ENCODE data around the gene LDLRAD4. TPM values are rescaled to one million over a fixed set of nuclear protein-coding genes. Genes with fewer than 3 reads are reported as not detected.

The LDLRAD4 gene
- total RNA-seq, 2 experiments from 2014 or later = 34.3 to 35.7 TPM

DNA sequence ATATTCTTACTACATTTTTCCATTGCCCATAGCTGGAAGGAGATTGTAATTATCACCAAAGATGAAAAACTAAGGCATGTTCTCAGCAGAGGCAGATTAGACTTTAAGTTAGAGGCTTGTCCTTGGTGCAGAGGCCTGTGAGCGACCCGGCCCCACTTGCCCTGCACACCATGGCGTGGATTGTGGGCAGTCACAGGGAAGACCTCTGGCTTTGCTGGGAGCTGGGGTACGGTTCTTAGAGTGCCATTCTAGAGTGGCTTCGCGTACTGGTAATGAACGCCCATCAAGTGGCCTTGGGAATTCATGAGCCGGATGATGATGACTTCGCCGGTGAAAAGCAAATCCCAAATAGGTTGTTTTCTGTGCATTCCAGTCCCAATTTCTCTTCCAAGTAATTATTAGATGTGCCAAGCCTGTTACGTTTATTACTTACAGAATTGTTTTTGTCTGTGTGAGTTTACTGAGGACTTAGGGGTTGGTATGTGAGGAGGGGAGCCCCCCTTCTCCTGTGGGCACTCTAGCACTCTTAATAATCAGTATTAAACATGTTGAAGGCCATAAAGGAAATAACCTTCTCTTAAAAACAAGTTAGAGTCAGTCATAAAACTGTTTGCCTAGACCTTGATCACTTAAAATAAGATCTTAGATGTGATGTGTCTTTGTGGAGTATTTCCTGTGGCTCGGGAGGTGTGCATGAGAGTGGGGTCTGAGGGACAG lies 90.6 kb downstream of the LDLRAD4 start:
- Mint-ChIP-seq H3K4me1 (ENCODE audit: low read depth) (peaks cover 66% of the 10 kb centered on the region), H3K9me3 (ENCODE audit: insufficient read depth) (peaks cover 13% of the 10 kb centered on the region), H3K36me3 (ENCODE audit: low read depth) (peaks cover 28% of the 10 kb centered on the region), H3K27me3 (ENCODE audit: low read depth) (no peaks in the 10 kb centered on the region), H3K4me3 (no peak overlapping the region), H3K27ac (no peak overlapping the region)
- ChIA-PET CTCF (interaction anchor here (1.5 kb wide), 1 partner anchor 41 kb away, joined by 3 read pairs; no protein-coding TSS in a partner anchor), POLR2A (no interaction called here)
- DNase-seq = no peak
- ATAC-seq = no peak

DNA sequence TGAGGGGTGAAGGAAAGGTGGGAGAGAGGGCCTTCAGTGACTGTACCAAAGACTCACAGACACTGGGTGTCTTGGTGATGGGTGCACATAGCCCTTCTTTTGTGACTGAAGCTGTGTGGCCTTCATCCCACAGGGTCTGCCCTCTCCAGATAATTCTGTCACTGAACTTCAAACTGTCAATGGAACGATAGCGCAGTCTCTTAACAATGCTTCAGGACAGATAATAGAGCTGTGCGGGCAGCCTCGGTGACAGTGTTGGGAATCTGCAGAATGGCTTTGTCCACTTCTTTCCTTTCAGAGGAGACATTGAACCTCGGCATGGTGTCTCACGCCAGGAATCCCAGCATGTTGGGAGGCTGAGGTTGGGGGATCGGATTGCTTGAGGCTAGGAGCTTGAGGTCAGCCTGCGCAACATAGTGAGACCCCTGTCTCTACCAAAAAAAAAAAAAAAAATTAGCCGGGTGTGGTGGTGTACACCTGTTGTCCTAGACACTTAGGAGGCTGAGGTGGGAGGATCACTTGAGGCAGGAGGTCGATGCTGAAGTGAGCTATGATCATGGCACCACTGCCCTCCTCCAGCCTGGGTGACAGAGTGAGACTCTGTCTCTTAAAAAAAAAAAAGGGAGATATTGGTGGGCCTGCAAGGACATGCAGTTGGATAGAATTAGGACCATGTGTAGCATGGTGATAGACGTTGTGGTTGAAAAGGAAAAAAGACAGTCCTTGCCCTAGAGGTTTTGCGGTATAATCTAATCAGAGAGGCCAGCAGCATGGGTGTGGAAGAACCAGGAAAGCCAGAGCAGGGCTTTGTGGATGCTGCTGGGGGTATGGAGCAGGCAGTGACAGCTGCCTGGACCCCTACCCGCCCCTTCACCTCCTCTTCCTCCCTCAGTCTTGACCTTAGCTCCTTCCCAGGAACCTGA lies 91.4 kb downstream of the LDLRAD4 start:
- peaks cover 66% of the 10 kb centered on the region for H3K4me1 Mint-ChIP-seq (ENCODE audit: low read depth)
- peaks cover 21% of the 10 kb centered on the region for H3K9me3 Mint-ChIP-seq (ENCODE audit: insufficient read depth)
- H3K36me3 Mint-ChIP-seq (ENCODE audit: low read depth) = peaks cover 34% of the 10 kb centered on the region
- H3K27me3 Mint-ChIP-seq (ENCODE audit: low read depth) = no peaks in the 10 kb centered on the region
- ATAC-seq (no peak), DNase-seq (no peak)
- H3K27ac Mint-ChIP-seq = no peak overlapping the region
- CTCF ChIA-PET = interaction anchor here (0.7 to 1.5 kb wide), 2 partner anchors 42 to 138 kb away, joined by 3 read pairs; no protein-coding TSS in a partner anchor
- POLR2A ChIA-PET = no interaction called here
- no peak overlapping the region for H3K4me3 Mint-ChIP-seq

DNA sequence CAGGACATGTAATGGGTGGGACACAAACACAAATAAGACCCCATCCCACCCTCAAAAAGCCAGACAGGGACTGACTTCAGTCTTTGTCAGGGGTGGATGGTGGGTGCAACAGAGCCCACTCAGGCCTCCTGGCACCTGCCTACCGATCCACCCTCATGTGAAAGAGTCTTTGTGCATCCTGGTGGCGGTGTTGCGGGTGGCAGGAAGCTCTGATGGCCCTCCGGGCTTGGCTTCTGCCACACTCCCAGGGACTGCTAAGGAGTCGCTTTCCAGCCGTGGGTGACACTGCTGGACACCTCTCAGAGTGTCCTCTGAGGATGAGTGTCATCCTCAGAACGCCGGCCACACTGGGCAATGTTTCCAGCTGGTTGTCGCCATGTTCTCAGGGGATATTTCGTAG lies 92.6 kb downstream of the LDLRAD4 start:
- H3K36me3 Mint-ChIP-seq (ENCODE audit: low read depth) = peaks cover 35% of the 10 kb centered on the region
- ChIA-PET CTCF (interaction anchor here (1.5 kb wide), 1 partner anchor 43 kb away, joined by 3 read pairs; no protein-coding TSS in a partner anchor), POLR2A (interaction anchor here (0.7 to 1.1 kb wide), 2 partner anchors 14 to 56 kb away, joined by 3 read pairs; no protein-coding TSS in a partner anchor)
- DNase-seq (no peak), ATAC-seq (no peak)
- no peak overlapping the region for H3K4me3 Mint-ChIP-seq
- peaks cover 60% of the 10 kb centered on the region for H3K4me1 Mint-ChIP-seq (ENCODE audit: low read depth)
- H3K27ac Mint-ChIP-seq = no peak overlapping the region
- no peaks in the 10 kb centered on the region for H3K27me3 Mint-ChIP-seq (ENCODE audit: low read depth)
- H3K9me3 Mint-ChIP-seq (ENCODE audit: insufficient read depth) = peaks cover 24% of the 10 kb centered on the region

DNA sequence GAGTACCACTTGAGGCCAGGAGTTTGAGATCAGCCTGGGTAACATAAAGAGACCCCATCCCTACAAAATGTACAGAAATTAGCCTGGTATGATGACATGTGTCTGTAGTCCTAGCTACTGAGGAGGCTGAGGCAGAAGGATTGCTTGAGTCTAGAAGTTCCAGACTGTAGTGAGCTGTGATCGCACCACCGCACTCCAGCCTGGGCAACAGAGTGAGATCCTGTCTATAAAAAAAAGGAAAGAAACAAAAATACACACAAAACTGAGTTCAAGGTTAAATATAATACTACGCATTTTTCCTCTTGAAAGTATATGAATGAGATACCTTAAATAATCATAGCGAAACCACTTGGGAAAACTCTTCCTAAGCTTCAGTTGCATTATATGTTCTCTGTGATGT lies 94.0 kb downstream of the LDLRAD4 start:
- ATAC-seq (no peak), DNase-seq (no peak)
- POLR2A ChIA-PET = no interaction called here
- peaks cover 27% of the 10 kb centered on the region for H3K9me3 Mint-ChIP-seq (ENCODE audit: insufficient read depth)
- H3K4me3 Mint-ChIP-seq = no peak overlapping the region
- H3K27ac Mint-ChIP-seq = no peak overlapping the region
- no peaks in the 10 kb centered on the region for H3K27me3 Mint-ChIP-seq (ENCODE audit: low read depth)
- H3K36me3 Mint-ChIP-seq (ENCODE audit: low read depth) = peaks cover 40% of the 10 kb centered on the region
- CTCF ChIA-PET = interaction anchor here (1.2 kb wide), 1 partner anchor 37 kb away, joined by 4 read pairs; no protein-coding TSS in a partner anchor
- peaks cover 56% of the 10 kb centered on the region for H3K4me1 Mint-ChIP-seq (ENCODE audit: low read depth)

DNA sequence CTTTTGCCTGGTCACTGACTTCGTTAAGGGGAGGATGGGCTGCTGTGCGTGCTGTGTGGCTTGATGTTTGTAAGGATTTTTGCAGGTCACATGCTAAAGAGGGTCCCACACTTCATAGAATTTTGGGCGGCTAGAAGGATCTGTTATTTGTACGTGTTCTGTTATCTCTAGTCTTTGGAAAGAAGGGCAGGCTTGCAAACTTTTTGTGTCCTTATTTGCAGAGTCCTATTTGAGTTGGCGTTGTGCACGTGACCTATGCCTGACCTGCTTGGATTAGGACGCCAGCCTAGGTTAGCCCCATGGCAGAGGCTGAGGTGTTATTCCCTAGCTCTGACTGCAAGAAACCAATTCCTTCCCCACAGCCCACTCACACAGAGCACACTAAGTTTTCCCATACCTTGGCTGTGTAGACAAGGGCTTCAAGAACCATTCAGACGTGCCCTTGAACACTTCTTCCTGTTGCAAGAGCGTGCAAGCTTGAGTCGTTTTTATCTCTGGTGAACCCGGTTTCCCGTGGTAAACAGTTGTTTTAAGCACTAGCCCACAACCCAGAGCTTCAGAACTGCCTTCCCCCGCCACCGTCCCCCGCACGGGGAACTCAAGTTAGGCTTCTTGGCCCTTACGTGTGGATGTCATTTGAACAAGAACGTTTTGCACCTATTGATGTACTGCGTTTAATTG lies 94.6 kb downstream of the LDLRAD4 start:
- peaks cover 40% of the 10 kb centered on the region for H3K36me3 Mint-ChIP-seq (ENCODE audit: low read depth)
- DNase-seq (peak; percentile 60), ATAC-seq (peak; percentile 59)
- no peaks in the 10 kb centered on the region for H3K27me3 Mint-ChIP-seq (ENCODE audit: low read depth)
- peaks cover 27% of the 10 kb centered on the region for H3K9me3 Mint-ChIP-seq (ENCODE audit: insufficient read depth)
- H3K4me1 Mint-ChIP-seq (ENCODE audit: low read depth) = peaks cover 50% of the 10 kb centered on the region
- H3K4me3 Mint-ChIP-seq = no peak overlapping the region
- ChIA-PET CTCF (interaction anchor here (1.2 kb wide), 1 partner anchor 38 kb away, joined by 4 read pairs; no protein-coding TSS in a partner anchor), POLR2A (interaction anchor here (1.0 kb wide), 1 partner anchor 97 kb away, joined by 3 read pairs; no protein-coding TSS in a partner anchor)
- H3K27ac Mint-ChIP-seq = peak overlapping the region; percentile 73

DNA sequence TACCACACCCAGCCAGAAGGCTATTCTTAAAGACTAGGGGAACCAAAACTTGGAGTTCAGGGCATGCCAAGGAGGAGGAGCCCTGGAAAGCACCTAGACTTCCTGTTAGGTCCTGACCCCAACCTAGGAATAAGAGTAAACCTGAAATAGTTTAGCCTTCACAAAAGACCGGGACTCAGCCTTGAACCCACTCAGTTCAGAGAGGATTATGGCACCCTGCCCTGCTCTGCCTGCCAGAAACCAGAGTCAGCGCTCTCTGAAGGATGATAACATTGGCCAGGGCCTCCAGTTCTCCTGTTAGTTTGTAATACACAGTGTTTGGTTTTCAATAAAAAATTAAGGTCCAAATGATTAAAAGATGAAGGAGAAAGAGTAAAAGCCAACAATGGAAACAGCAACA lies 96.4 kb downstream of the LDLRAD4 start:
- ChIA-PET POLR2A (interaction anchor here (0.8 kb wide), 1 partner anchor 49 kb away, joined by 3 read pairs; no protein-coding TSS in a partner anchor), CTCF (interaction anchor here (0.7 to 1.0 kb wide), 2 partner anchors 17 to 99 kb away, joined by 3 read pairs; no protein-coding TSS in a partner anchor)
- no peak for ATAC-seq

DNA sequence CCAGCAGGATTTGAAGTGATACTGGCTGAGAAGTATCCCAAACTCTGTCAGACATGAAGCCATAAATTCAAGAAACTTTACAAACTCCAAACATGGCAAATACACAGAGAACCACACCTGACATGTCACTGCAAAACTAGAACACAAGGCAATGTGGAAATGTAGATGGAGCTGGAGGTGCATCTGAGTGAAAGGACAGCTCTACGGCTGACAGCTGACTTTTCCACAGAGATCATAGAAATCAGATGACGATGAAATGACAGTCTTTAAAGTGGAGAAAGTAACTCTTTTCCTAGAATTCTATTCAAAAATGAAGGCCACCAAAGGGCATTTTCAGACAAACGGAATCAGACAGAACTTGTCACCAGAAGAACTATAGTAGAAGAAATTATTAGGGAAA lies 97.5 kb downstream of the LDLRAD4 start:
- no peak overlapping the region for H3K4me3 Mint-ChIP-seq
- H3K36me3 Mint-ChIP-seq (ENCODE audit: low read depth) = peaks cover 39% of the 10 kb centered on the region
- DNase-seq = no peak
- H3K27ac Mint-ChIP-seq = no peak overlapping the region
- H3K27me3 Mint-ChIP-seq (ENCODE audit: low read depth) = no peaks in the 10 kb centered on the region
- peaks cover 33% of the 10 kb centered on the region for H3K4me1 Mint-ChIP-seq (ENCODE audit: low read depth)
- ChIA-PET CTCF (interaction anchor here (0.6 kb wide), 1 partner anchor 41 kb away, joined by 3 read pairs; no protein-coding TSS in a partner anchor), POLR2A (no interaction called here)
- H3K9me3 Mint-ChIP-seq (ENCODE audit: insufficient read depth) = peaks cover 27% of the 10 kb centered on the region
- no peak for ATAC-seq

More for the DNA sequence above, 96.4 kb downstream of the LDLRAD4 start:
- H3K9me3 Mint-ChIP-seq (ENCODE audit: insufficient read depth) = peaks cover 27% of the 10 kb centered on the region
- H3K27ac Mint-ChIP-seq = no peak overlapping the region
- DNase-seq = no peak
- H3K4me1 Mint-ChIP-seq (ENCODE audit: low read depth) = peaks cover 39% of the 10 kb centered on the region
- H3K4me3 Mint-ChIP-seq = no peak overlapping the region
- peaks cover 40% of the 10 kb centered on the region for H3K36me3 Mint-ChIP-seq (ENCODE audit: low read depth)
- no peaks in the 10 kb centered on the region for H3K27me3 Mint-ChIP-seq (ENCODE audit: low read depth)

DNA sequence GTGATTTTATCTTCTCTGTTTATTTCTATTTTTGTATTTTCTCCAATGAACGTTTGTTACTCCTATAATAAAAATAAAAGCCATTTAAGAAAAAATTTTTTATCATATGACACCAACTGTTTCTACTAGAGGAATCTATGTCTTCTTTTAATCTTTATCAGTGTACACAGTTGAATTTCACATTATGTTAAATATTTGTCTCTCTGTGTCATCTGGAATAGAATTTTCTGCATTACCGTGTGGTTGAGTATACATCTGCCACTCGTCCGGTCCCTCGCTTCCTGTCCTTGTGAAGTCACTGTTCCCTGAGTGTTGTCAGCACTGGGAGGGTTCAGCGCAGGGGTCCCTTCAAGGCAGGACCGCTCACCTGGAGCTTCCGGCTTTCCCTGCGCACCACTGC lies 99.2 kb downstream of the LDLRAD4 start:
- no peak for DNase-seq
- H3K9me3 Mint-ChIP-seq (ENCODE audit: insufficient read depth) = peaks cover 27% of the 10 kb centered on the region
- ChIA-PET CTCF (no interaction called here), POLR2A (no interaction called here)
- peaks cover 25% of the 10 kb centered on the region for H3K4me1 Mint-ChIP-seq (ENCODE audit: low read depth)
- no peak overlapping the region for H3K4me3 Mint-ChIP-seq
- no peak for ATAC-seq
- H3K27me3 Mint-ChIP-seq (ENCODE audit: low read depth) = no peaks in the 10 kb centered on the region
- H3K36me3 Mint-ChIP-seq (ENCODE audit: low read depth) = peaks cover 33% of the 10 kb centered on the region
- H3K27ac Mint-ChIP-seq = no peak overlapping the region

DNA sequence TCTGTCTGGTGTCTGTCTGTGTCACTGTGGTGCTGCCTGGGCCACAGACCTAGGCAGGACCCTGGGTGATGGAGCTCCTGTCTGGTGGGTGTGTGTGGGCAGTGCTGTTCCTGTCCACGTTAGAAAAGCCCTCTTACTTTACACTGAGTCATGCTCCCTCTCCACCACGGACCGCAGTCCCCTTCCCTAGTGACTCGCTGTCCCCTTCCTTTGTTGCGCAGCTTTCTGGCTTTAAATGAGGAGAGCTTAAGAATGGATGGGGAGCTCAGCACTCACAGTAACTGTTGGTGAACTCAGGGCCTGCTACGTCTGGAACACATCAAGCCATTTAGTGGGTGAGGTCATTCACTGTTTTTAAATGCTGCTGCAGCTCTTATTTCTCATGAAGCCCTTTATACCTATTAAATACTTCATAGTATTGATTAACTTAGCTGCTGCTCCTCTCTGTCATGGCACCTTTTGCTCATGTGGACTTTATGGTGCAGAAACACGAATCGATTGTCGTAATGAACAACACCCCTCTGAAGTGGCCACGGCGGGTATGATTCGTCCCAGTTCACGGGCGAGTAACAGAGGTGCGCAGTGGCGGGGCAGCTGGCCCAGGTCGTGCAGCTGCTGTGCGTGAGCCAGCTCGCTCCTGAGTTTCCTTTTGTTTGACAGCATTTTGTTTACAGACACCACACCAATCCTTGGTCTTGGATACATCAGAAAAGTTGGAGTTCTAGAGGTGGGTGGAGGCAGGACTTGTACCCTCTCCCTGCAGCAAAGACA lies 100.4 kb downstream of the LDLRAD4 start:
- DNase-seq = no peak
- Mint-ChIP-seq H3K9me3 (ENCODE audit: insufficient read depth) (peaks cover 24% of the 10 kb centered on the region), H3K36me3 (ENCODE audit: low read depth) (peaks cover 25% of the 10 kb centered on the region), H3K27me3 (ENCODE audit: low read depth) (no peaks in the 10 kb centered on the region), H3K4me1 (ENCODE audit: low read depth) (peaks cover 18% of the 10 kb centered on the region), H3K4me3 (no peak overlapping the region), H3K27ac (no peak overlapping the region)
- POLR2A ChIA-PET = no interaction called here
- no peak for ATAC-seq
- CTCF ChIA-PET = interaction anchor here (1.1 kb wide), 1 partner anchor 54 kb away, joined by 3 read pairs; no protein-coding TSS in a partner anchor

DNA sequence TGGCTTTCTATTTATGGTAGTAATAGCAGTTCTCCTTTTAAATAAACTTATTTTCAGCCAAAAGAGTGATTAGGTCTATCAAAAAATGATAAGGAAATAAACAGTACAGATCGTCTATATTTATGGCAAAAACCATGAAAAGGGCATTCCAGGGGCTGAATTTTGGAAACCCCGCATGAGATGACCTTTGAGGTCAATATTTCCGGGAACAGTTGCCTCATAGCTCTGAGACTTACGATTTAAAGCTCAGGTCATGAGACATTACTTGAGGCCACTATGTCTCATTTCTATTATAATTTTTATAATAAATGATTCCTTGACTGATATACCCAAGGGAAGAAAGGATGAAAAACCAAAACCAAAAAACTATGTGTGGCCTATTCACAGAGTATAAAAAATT lies 101.1 kb downstream of the LDLRAD4 start:
- peaks cover 11% of the 10 kb centered on the region for H3K4me1 Mint-ChIP-seq (ENCODE audit: low read depth)
- ChIA-PET CTCF (no interaction called here), POLR2A (interaction anchor here (1.1 kb wide), 1 partner anchor 20 kb away, joined by 3 read pairs; no protein-coding TSS in a partner anchor)
- H3K4me3 Mint-ChIP-seq = no peak overlapping the region
- peaks cover 18% of the 10 kb centered on the region for H3K36me3 Mint-ChIP-seq (ENCODE audit: low read depth)
- no peak overlapping the region for H3K27ac Mint-ChIP-seq
- ATAC-seq (no peak), DNase-seq (no peak)
- H3K27me3 Mint-ChIP-seq (ENCODE audit: low read depth) = no peaks in the 10 kb centered on the region
- H3K9me3 Mint-ChIP-seq (ENCODE audit: insufficient read depth) = peaks cover 17% of the 10 kb centered on the region

DNA sequence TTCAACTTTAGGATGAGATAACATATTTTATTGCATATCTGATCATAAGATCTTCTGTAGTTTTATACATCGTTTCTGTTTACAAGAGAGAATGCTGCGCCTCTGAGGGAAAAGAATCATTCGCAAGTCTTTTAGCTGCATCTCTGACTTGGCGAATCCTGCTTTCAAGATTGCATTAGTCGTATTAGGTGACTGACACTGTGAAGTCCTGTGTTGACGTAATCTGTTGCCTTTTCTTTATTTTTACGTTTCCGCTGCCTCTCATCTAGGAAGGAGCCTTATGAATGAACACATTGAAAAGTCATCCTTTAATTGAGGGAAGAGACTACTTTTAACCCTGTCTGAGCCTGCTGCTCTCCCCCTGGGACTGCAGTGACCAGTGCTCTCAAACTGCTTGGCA lies 101.5 kb downstream of the LDLRAD4 start:
- Mint-ChIP-seq H3K4me1 (ENCODE audit: low read depth) (peaks cover 10% of the 10 kb centered on the region), H3K4me3 (no peak overlapping the region), H3K9me3 (ENCODE audit: insufficient read depth) (peaks cover 13% of the 10 kb centered on the region), H3K36me3 (ENCODE audit: low read depth) (peaks cover 13% of the 10 kb centered on the region), H3K27ac (no peak overlapping the region), H3K27me3 (ENCODE audit: low read depth) (no peaks in the 10 kb centered on the region)
- ATAC-seq (no peak), DNase-seq (no peak)
- ChIA-PET CTCF (no interaction called here), POLR2A (interaction anchor here (1.1 kb wide), 1 partner anchor 21 kb away, joined by 3 read pairs; no protein-coding TSS in a partner anchor)

Data from activated CD8-positive, alpha-beta T cell treated with anti-CD3 and anti-CD28 coated beads, Interleukin-2, amount 10 ng/mL, durations not matched to agents 7 days and 5 days (primary cell).